ENCODE data around the gene NPL. TPM values are rescaled to one million over a fixed set of nuclear protein-coding genes. Genes with fewer than 3 reads are reported as not detected.

The NPL gene
- polyA plus RNA-seq, 1 donor (not counting 4 experiments of a cell fraction or from before 2014, with no cell fraction given): 9.0 TPM

DNA sequence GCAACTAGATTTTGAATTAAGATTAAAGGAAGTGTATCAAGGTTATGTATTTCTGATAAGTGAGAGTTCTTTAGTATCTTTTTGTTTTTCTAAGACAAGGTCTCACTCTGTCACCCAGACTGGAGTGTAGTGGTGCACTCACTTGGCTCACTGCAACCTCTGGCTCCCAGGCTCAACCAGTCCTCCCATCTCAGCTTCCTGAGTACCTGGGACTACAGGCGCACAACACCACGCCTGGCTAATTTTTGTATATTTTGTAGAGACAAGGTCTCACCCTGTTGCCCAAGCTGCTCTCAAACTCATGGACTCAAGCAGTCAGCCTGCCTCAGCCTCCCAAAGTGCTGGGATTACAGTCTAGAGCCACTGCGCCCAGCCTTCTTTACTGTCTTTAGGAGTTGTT, 83.3 kb downstream of the NPL start:
- Histone ChIP-seq H3K4me1 (ENCODE audit: control insufficient read depth, extremely low read depth, insufficient read depth, low read length) (no peaks in the 10 kb centered on the region), H4K20me1 (ENCODE audit: control insufficient read depth, extremely low read depth, insufficient read depth, low read length) (no peaks in the 10 kb centered on the region), H2AFZ (ENCODE audit: control insufficient read depth, low read length) (no peak overlapping the region), H3K4me2 (ENCODE audit: control insufficient read depth, extremely low read depth, insufficient read depth, low read depth, low read length) (no peak overlapping the region), H3K4me3 (ENCODE audit: control insufficient read depth in 2 of 3, extremely low read depth in 1 of 3, insufficient read depth in 2 of 3, low read depth in 1 of 3, low read length in 3 of 3) (no peak overlapping the region), H3K9me3 (ENCODE audit: control insufficient read depth, low read depth, low read length) (no peaks in the 10 kb centered on the region), H3K27me3 (ENCODE audit: control insufficient read depth, extremely low read depth, insufficient read depth, low read length) (no peaks in the 10 kb centered on the region), H3K36me3 (ENCODE audit: control insufficient read depth in 2 of 2, extremely low read depth in 1 of 2, insufficient read depth in 2 of 2, low read length in 2 of 2) (peaks cover 36 to 43% of the 10 kb centered on the region in 2 experiments), H3K9ac (ENCODE audit: control insufficient read depth, extremely low read depth, insufficient read depth, low read length) (no peak overlapping the region), H3K9me1 (ENCODE audit: control insufficient read depth, extremely low read depth, insufficient read depth, low read length) (no peaks in the 10 kb centered on the region), H3K27ac (ENCODE audit: control insufficient read depth, insufficient read depth, low read length) (no peak overlapping the region), H3K79me2 (ENCODE audit: control insufficient read depth, insufficient read depth, low read length) (no peaks in the 10 kb centered on the region)
- no peak for DNase-seq (ENCODE audit: low read depth, low spot score)
- no peak for FAIRE-seq
- TF ChIP-seq EZH2 (IDR thresholded peaks at IDR 0.05; ENCODE audit: low read length): no peak
- TF ChIP-seq, protein P1, sequence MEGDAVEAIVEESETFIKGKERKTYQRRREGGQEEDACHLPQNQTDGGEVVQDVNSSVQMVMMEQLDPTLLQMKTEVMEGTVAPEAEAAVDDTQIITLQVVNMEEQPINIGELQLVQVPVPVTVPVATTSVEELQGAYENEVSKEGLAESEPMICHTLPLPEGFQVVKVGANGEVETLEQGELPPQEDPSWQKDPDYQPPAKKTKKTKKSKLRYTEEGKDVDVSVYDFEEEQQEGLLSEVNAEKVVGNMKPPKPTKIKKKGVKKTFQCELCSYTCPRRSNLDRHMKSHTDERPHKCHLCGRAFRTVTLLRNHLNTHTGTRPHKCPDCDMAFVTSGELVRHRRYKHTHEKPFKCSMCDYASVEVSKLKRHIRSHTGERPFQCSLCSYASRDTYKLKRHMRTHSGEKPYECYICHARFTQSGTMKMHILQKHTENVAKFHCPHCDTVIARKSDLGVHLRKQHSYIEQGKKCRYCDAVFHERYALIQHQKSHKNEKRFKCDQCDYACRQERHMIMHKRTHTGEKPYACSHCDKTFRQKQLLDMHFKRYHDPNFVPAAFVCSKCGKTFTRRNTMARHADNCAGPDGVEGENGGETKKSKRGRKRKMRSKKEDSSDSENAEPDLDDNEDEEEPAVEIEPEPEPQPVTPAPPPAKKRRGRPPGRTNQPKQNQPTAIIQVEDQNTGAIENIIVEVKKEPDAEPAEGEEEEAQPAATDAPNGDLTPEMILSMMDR (optimal IDR thresholded peaks at IDR 0.05 in 1 of 3, IDR thresholded peaks at IDR 0.05 in 1 of 3, conservative IDR thresholded peaks at IDR 0.05 in 1 of 3; ENCODE audit: extremely low read depth in 1 of 3, insufficient read depth in 2 of 3, low read length in 3 of 3): no peak
- dilution Hi-C loops (cut with MboI; ENCODE audit: extremely low pct_ligation_motif_present, low sequenced_read_pairs): no loop called here

GRCh38 chr1:182875889-182876288, 86.3 kb downstream of the NPL start:
- no peak for FAIRE-seq
- no peaks in the 10 kb centered on the region for H3K4me1 ChIP-seq (ENCODE audit: control insufficient read depth, extremely low read depth, insufficient read depth, low read length)
- H3K36me3 ChIP-seq (ENCODE audit: control insufficient read depth in 2 of 2, extremely low read depth in 1 of 2, insufficient read depth in 2 of 2, low read length in 2 of 2): peaks cover 37 to 44% of the 10 kb centered on the region in 2 experiments
- dilution Hi-C loops (cut with MboI; ENCODE audit: extremely low pct_ligation_motif_present, low sequenced_read_pairs): no loop called here
- no peak overlapping the region for H2AFZ ChIP-seq (ENCODE audit: control insufficient read depth, low read length)
- H3K4me2 ChIP-seq (ENCODE audit: control insufficient read depth, extremely low read depth, insufficient read depth, low read depth, low read length): no peak overlapping the region
- no peak overlapping the region for H3K4me3 ChIP-seq (ENCODE audit: control insufficient read depth in 2 of 3, extremely low read depth in 1 of 3, insufficient read depth in 2 of 3, low read depth in 1 of 3, low read length in 3 of 3)
- DNase-seq (ENCODE audit: low read depth, low spot score): no peak
- H3K27ac ChIP-seq (ENCODE audit: control insufficient read depth, insufficient read depth, low read length): no peak overlapping the region
- H3K9me3 ChIP-seq (ENCODE audit: control insufficient read depth, low read depth, low read length): no peaks in the 10 kb centered on the region
- H3K79me2 ChIP-seq (ENCODE audit: control insufficient read depth, insufficient read depth, low read length): no peaks in the 10 kb centered on the region
- H3K9me1 ChIP-seq (ENCODE audit: control insufficient read depth, extremely low read depth, insufficient read depth, low read length): no peaks in the 10 kb centered on the region
- H3K27me3 ChIP-seq (ENCODE audit: control insufficient read depth, extremely low read depth, insufficient read depth, low read length): no peaks in the 10 kb centered on the region
- no peaks in the 10 kb centered on the region for H4K20me1 ChIP-seq (ENCODE audit: control insufficient read depth, extremely low read depth, insufficient read depth, low read length)
- TF ChIP-seq EZH2 (IDR thresholded peaks at IDR 0.05; ENCODE audit: low read length): no peak
- TF ChIP-seq, protein P1 (optimal IDR thresholded peaks at IDR 0.05 in 1 of 3, IDR thresholded peaks at IDR 0.05 in 1 of 3, conservative IDR thresholded peaks at IDR 0.05 in 1 of 3; ENCODE audit: extremely low read depth in 1 of 3, insufficient read depth in 2 of 3, low read length in 3 of 3): no peak
- no peak overlapping the region for H3K9ac ChIP-seq (ENCODE audit: control insufficient read depth, extremely low read depth, insufficient read depth, low read length)

All from keratinocyte (primary cell).